Limb (tissue), 2 donors: ENCODE measurements around the gene DUSP28.
"Not testable (repeated sequence)": the region's sequence is repeated elsewhere in the genome, so short reads cannot be mapped to it uniquely, and the experiment has no call there.

Source experiments
- DNase-seq, 2 donors: peaks; one replicate each; pipeline ENCODE4 v3.0.0-alpha.2; 2016; ENCODE audit errors: extremely low spot score in 2 of 2

Gene DUSP28

GRCh38 chr2:240527153-240527750 is 32.9 kb upstream of the DUSP28 start:
- DNase-seq: no peak

- DNase-seq: no peak
Measured at GRCh38 chr2:240528406-240529040, 31.6 kb upstream of the DUSP28 start.

- DNase-seq: no peak
Measured at GRCh38 chr2:240529344-240529999, 30.7 kb upstream of the DUSP28 start.

- no peak for DNase-seq
Measured at GRCh38 chr2:240530181-240530580, 30.0 kb upstream of the DUSP28 start.

GRCh38 chr2:240531038-240531437 is 29.1 kb upstream of the DUSP28 start:
- no peak for DNase-seq

GRCh38 chr2:240532031-240532775 is 28.0 kb upstream of the DUSP28 start:
- no peak for DNase-seq

GRCh38 chr2:240538031-240538780 is 22.0 kb upstream of the DUSP28 start:
- no peak for DNase-seq

GRCh38 chr2:240539101-240539500 is 21.1 kb upstream of the DUSP28 start:
- DNase-seq: not testable (repeated sequence)

GRCh38 chr2:240539906-240540305 is 20.3 kb upstream of the DUSP28 start:
- no peak for DNase-seq

GRCh38 chr2:240551288-240551687 is 8.9 kb upstream of the DUSP28 start:
- no peak for DNase-seq

- DNase-seq: no peak
Measured at GRCh38 chr2:240551811-240552210, 8.3 kb upstream of the DUSP28 start.

GRCh38 chr2:240553956-240554480 is 6.1 kb upstream of the DUSP28 start:
- no peak for DNase-seq

- no peak for DNase-seq
Measured at GRCh38 chr2:240554767-240555493, 5.2 kb upstream of the DUSP28 start.

GRCh38 chr2:240555541-240556250 is 4.5 kb upstream of the DUSP28 start:
- DNase-seq: no peak

GRCh38 chr2:240556553-240557100 is 3.5 kb upstream of the DUSP28 start:
- peak in 1 of 2 donors; percentile 61 for DNase-seq

GRCh38 chr2:240557101-240557751 is 2.9 kb upstream of the DUSP28 start:
- DNase-seq: no peak

GRCh38 chr2:240557808-240558207 is 2.3 kb upstream of the DUSP28 start, which contains the start of gene ANKMY1:
Gene ANKMY1, minus strand, starts transcription at chr2:240557988. Its CDS starts 653 bp downstream, at chr2:240557335.
- DNase-seq: peak; percentile 55 to 81

- DNase-seq: no peak
Measured at GRCh38 chr2:240558236-240558761, 1.9 kb upstream of the DUSP28 start.

GRCh38 chr2:240559286-240559685 is 871 bp upstream of the DUSP28 start:
- DNase-seq: no peak
